Ishikawa (cell line): ENCODE results near the gene NR3C2.

Source experiments
- EP300 ChIP-seq: IDR thresholded peaks from 2 replicates; pipeline ENCODE4 v1.6.1; 2012; ENCODE audit warnings: borderline replicate concordance
- RAD21 ChIP-seq: IDR thresholded peaks from 2 replicates; pipeline ENCODE4 v1.6.1; 2012; ENCODE audit warnings: low read depth
- TCF12 ChIP-seq: IDR thresholded peaks from 2 replicates; pipeline ENCODE4 v1.6.1; 2012; ENCODE audit warnings: low read depth

DNA sequence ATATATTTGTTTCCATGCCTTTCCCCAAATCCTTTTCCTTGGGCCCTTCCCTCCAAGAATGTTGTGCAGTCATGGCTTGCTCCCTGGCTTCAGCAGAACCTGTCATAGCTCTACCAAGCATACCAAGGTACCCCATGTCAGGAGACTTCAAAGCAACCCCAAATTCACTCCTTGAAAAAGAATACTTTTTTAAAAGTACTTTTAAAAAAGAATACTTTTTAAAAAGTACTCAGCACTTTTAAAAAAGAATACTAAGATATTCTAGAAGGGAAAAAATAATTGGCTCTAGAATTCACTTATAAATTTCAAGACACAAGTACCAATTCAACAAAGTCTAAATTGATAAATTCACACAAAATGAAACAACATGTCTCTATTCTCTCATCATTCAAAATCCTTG is 76.0 kb downstream of the NR3C2 start:
- no peak for TF ChIP-seq RAD21
- no peak for TF ChIP-seq EP300
- no peak for TF ChIP-seq TCF12
